ENCODE measurements around the gene PRKACG. TPM values are rescaled to one million over a fixed set of nuclear protein-coding genes. Genes with fewer than 3 reads are reported as not detected.
A peak's percentile ranks its signal among the peaks of the same experiment; 100 is the strongest.
"Not testable (repeated sequence)": the region's sequence is repeated elsewhere in the genome, so short reads cannot be mapped to it uniquely, and the experiment has no call there.

PRKACG gene
- total RNA-seq = not detected in 2 replicates

GRCh38 chr9:69014013-69014412 is at the start of gene PRKACG:
Gene PRKACG (minus strand): TSS chr9:69014113. CDS start chr9:69014092, 21 bp downstream.
- DNase-seq = no peak

- no peak for DNase-seq
These were observed 48.3 kb upstream of the PRKACG start for GRCh38 chr9:69062195-69062594.

- no peak for DNase-seq
These were observed 46.9 kb upstream of the PRKACG start for GRCh38 chr9:69060766-69061165.

- no peak for DNase-seq
These were observed 44.2 kb upstream of the PRKACG start for GRCh38 chr9:69058101-69058500.

GRCh38 chr9:69056191-69056815 is 42.4 kb upstream of the PRKACG start:
- DNase-seq = no peak

GRCh38 chr9:69054989-69055388 is 41.1 kb upstream of the PRKACG start:
- no peak for DNase-seq

- not testable (repeated sequence) for DNase-seq
These were observed 37.0 kb upstream of the PRKACG start for GRCh38 chr9:69050936-69051335.

- no peak for DNase-seq
These were observed 35.2 kb upstream of the PRKACG start for GRCh38 chr9:69049094-69049493.

GRCh38 chr9:69047371-69047770 is 33.5 kb upstream of the PRKACG start:
- no peak for DNase-seq

GRCh38 chr9:69046723-69047122 is 32.8 kb upstream of the PRKACG start:
- DNase-seq = no peak

- no peak for DNase-seq
These were observed 31.9 kb upstream of the PRKACG start for GRCh38 chr9:69045821-69046220.

- DNase-seq = peak; percentile 56
These were observed 30.6 kb upstream of the PRKACG start for GRCh38 chr9:69044240-69045219.

GRCh38 chr9:69040646-69041045 is 26.7 kb upstream of the PRKACG start:
- no peak for DNase-seq

- peak; percentile 13 for DNase-seq
These were observed 22.9 kb upstream of the PRKACG start for GRCh38 chr9:69036799-69037198.

GRCh38 chr9:69036309-69036708 is 22.4 kb upstream of the PRKACG start:
- DNase-seq = peak; percentile 33

- DNase-seq = peak; percentile 91
These were observed 21.8 kb upstream of the PRKACG start, which contains the start of gene FXN for GRCh38 chr9:69035438-69036308. Gene FXN (plus strand): TSS chr9:69035752. CDS start chr9:69035783, 31 bp downstream.

- DNase-seq = no peak
These were observed 20.2 kb upstream of the PRKACG start for GRCh38 chr9:69034071-69034470.

GRCh38 chr9:69030851-69031645 is 17.1 kb upstream of the PRKACG start:
- peak; percentile 71 for DNase-seq

GRCh38 chr9:69029535-69029934 is 15.6 kb upstream of the PRKACG start:
- no peak for DNase-seq

GRCh38 chr9:69028754-69029153 is 14.8 kb upstream of the PRKACG start:
- DNase-seq = no peak

- peak; percentile 79 for DNase-seq
These were observed 13.6 kb upstream of the PRKACG start for GRCh38 chr9:69027355-69028097.

All from dermis blood vessel endothelial cell (primary cell).